ENCODE data around the gene AUH. TPM values are rescaled to one million over a fixed set of nuclear protein-coding genes. Genes with fewer than 3 reads are reported as not detected.

AUH gene
- total RNA-seq, 1 experiment from 2014 or later = 29.0 TPM

GRCh38 chr9:91383577-91383976, 21.9 kb upstream of the AUH start:
- intact Hi-C loops (cut with micrococcal nuclease) = no loop called here
- ChIA-PET CTCF (interaction anchor here (0.5 kb wide), 1 partner anchor 9 kb away, joined by 3 read pairs; no protein-coding TSS in a partner anchor), RAD21 (ENCODE audit: low non-redundant PET in 1 of 2, low total read pairs in 2 of 2, uncharacterized antibody in 2 of 2, unreplicated experiment in 2 of 2) (no interaction called here), POLR2A (no interaction called here)
- H3K4me1 ChIP-seq (ENCODE audit: control insufficient read depth in 1 of 2, insufficient read depth in 2 of 2, low read length in 2 of 2) = no peaks in the 10 kb centered on the region
- H3K9me2 ChIP-seq (ENCODE audit: insufficient read depth) = no peaks in the 10 kb centered on the region
- H2AFZ ChIP-seq (ENCODE audit: low read depth, low read length, poor library complexity, severe bottlenecking) = no peak overlapping the region
- DNase-seq (ENCODE audit: low read depth, low spot score) (no peak), ATAC-seq (no peak)
- H3K9me3 ChIP-seq (ENCODE audit: control insufficient read depth in 1 of 2, insufficient read depth in 1 of 2, low read depth in 1 of 2, low read length in 2 of 2) = no peaks in the 10 kb centered on the region
- TF ChIP-seq, protein P1, sequence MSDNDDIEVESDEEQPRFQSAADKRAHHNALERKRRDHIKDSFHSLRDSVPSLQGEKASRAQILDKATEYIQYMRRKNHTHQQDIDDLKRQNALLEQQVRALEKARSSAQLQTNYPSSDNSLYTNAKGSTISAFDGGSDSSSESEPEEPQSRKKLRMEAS (IDR thresholded peaks at IDR 0.05) = no peak
- TF ChIP-seq EZH2phosphoT487 (IDR thresholded peaks at IDR 0.05; ENCODE audit: borderline replicate concordance) (no peak), ELF1 (IDR thresholded peaks at IDR 0.05; ENCODE audit: borderline replicate concordance, low read depth) (no peak), RAD21 (IDR thresholded peaks at IDR 0.05; ENCODE audit: low read depth) (no peak), JUND (IDR thresholded peaks at IDR 0.05) (no peak), SIN3A (IDR thresholded peaks at IDR 0.05; ENCODE audit: low read depth) (no peak), TCF7L2 (IDR thresholded peaks at IDR 0.05; ENCODE audit: borderline replicate concordance, extremely low read depth, insufficient read depth, insufficient read length) (no peak), POLR2AphosphoS5 (IDR thresholded peaks at IDR 0.05; ENCODE audit: low read depth, low read length) (no peak), POLR2A (IDR thresholded peaks at IDR 0.05; ENCODE audit: borderline replicate concordance, extremely low read depth, insufficient read depth, insufficient read length) (no peak), CTCF (IDR thresholded peaks at IDR 0.05 in 2 of 3, conservative IDR thresholded peaks at IDR 0.05 in 1 of 3; ENCODE audit: borderline replicate concordance in 1 of 3, insufficient read depth in 1 of 3, low read depth in 2 of 3, low read length in 2 of 3) (no peak), FOSL1 (IDR thresholded peaks at IDR 0.05; ENCODE audit: low read depth) (no peak), CBX3 (IDR thresholded peaks at IDR 0.05; ENCODE audit: low read depth) (no peak), ATF3 (IDR thresholded peaks at IDR 0.05) (no peak), CEBPB (IDR thresholded peaks at IDR 0.05; ENCODE audit: low read depth) (no peak)
- H3K79me2 ChIP-seq (ENCODE audit: insufficient read depth, low read length) = no peaks in the 10 kb centered on the region
- BruUV-seq (replicated peaks) = no TSS peak
- no peak overlapping the region for H3K9ac ChIP-seq (ENCODE audit: low read length)
- no peak overlapping the region for H3K4me2 ChIP-seq (ENCODE audit: low read length)
- no peak overlapping the region for H3K27ac ChIP-seq (ENCODE audit: low read depth, low read length)
- H3K36me3 ChIP-seq (ENCODE audit: control insufficient read depth in 1 of 2, insufficient read depth in 2 of 2, low read length in 2 of 2) = no peaks in the 10 kb centered on the region
- no peaks in the 10 kb centered on the region for H4K20me1 ChIP-seq (ENCODE audit: insufficient read depth)
- H3K27me3 ChIP-seq (ENCODE audit: insufficient read depth, low read length) = no peaks in the 10 kb centered on the region
- no peak overlapping the region for H3K4me3 ChIP-seq (replicated peaks in 1 of 2; ENCODE audit: low read depth in 1 of 2, low read length in 2 of 2)

All from HCT116 (cell line).